ENCODE results near the gene TNS1. TPM values are rescaled to one million over a fixed set of nuclear protein-coding genes. Genes with fewer than 3 reads are reported as not detected.

The TNS1 gene
- total and polyA plus RNA-seq, 4 donors, result 46.9 to 64.5 (median 58.1) TPM

DNA sequence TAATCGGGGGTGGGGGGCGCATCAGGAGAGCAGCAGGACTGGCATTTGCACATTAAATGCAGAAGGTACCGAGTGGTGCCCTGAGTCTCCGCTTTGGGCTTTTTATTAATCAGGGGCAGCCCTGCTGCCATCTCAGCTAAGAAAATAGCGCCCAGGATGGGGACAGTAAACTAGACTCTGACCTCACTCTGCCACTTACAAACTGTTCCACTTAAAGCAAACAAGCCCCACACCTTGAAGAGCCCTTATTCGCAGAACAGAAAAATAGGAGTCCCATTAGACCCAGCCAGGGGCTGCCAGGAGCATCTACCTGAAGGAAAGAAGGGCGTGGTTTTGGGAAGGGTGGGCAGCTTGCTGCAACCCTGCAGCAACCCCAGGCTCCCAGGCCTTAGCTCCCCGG lies 165.3 kb downstream of the TNS1 start:
- peaks cover 64% of the 10 kb centered on the region for H3K36me3 ChIP-seq (ENCODE audit: control insufficient read depth, insufficient read depth, low read length)
- H3K4me3 ChIP-seq (ENCODE audit: low read depth, low read length), result no peak overlapping the region
- peak overlapping the region; percentile 87 for H3K27ac ChIP-seq (ENCODE audit: low read depth, low read length)
- H3K9me3 ChIP-seq (ENCODE audit: control insufficient read depth, insufficient read depth, low read length), result no peaks in the 10 kb centered on the region
- DNase-seq (ENCODE audit: low read depth in 4 of 6, low spot score in 6 of 6), result no peak
- H3K4me1 ChIP-seq (ENCODE audit: control insufficient read depth, insufficient read depth, low read length), result peaks cover 62% of the 10 kb centered on the region
- WGBS (ENCODE audit: insufficient coverage), result 74% methylated on average over 6 of the region's 8 CpGs
- no peaks in the 10 kb centered on the region for H3K27me3 ChIP-seq (ENCODE audit: control insufficient read depth, insufficient read depth, low read length)

DNA sequence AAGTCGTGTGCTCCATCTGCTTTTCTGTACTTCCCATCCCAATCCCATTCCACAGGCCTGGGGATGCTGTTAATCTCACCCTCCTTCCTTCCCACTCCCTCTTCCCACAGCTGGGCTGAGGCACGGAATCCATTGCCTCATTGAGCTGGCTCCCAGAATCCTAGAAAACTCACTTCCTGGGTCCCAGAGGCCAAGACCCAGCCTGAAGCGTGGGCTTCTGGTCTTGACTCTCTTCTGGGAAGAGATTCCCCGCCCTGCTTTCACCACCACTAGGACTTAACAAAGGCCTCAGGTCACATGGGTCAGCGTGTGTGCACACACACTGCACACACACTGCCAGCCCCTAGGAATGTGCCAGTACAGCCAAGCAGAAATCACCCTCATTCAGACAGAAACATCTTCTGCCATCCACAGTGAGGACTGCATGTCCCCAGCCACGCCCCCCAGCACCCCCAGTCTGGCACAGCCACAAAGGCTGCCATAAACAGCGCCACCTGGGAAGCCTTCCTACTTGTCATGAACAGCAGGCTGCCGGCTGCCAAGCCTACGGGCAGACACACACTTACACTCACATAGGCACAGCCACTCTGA lies 165.8 kb downstream of the TNS1 start:
- H3K27ac ChIP-seq (ENCODE audit: low read depth, low read length), result peak overlapping the region; percentile 87
- peaks cover 66% of the 10 kb centered on the region for H3K36me3 ChIP-seq (ENCODE audit: control insufficient read depth, insufficient read depth, low read length)
- no peaks in the 10 kb centered on the region for H3K9me3 ChIP-seq (ENCODE audit: control insufficient read depth, insufficient read depth, low read length)
- H3K4me1 ChIP-seq (ENCODE audit: control insufficient read depth, insufficient read depth, low read length), result peaks cover 62% of the 10 kb centered on the region
- H3K4me3 ChIP-seq (ENCODE audit: low read depth, low read length), result no peak overlapping the region
- 36% methylated on average over 9 of the region's 9 CpGs for WGBS (ENCODE audit: insufficient coverage)
- peak in 2 of 6 donors; percentile 76 to 87 for DNase-seq (ENCODE audit: low read depth in 4 of 6, low spot score in 6 of 6)
- H3K27me3 ChIP-seq (ENCODE audit: control insufficient read depth, insufficient read depth, low read length), result no peaks in the 10 kb centered on the region

DNA sequence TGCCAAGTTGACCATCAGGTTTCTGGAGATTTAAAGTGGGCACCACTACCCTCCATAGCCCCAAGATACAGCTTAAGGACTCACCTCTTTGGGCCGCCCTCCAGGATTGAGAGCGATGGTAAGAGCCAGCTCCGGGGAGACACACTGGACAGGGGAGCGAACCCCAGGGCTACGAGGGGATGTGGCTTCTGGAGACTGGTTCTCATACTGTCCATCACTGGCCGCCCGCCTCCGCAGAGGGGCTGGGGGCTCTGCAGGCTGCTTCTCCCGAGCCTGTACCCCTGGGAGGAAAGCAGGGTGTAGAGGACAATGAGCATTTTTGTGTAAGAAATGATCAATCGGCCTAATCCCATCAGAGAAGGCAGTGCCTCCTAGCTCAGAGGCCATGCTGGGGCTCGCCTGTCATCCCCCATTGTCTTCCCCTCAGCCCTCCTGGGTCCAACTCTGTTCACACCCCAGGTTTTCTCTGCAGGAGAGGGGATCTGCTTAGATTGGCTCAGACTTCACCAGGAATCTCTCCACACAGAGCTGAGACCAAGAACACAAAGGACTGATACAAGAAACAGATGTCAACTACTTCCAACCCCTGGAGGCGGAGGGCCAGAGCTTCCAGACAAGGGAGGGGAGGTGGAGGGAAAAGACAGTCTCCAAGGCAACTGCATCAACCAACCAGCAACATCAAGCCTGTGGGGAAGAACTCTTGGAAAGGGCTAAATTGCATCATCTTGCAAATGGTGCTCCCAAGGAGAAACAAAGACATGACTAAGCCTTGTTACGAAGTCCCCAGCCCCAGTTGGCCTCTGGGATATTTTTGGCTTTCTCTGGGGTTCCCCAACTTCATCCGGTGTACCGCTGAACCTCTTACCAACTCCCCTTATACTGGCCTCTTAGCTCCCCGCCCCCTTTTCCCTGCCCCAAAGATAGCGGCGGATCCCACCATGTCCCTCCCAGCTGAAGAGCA lies 166.6 kb downstream of the TNS1 start:
- Histone ChIP-seq H3K9me3 (ENCODE audit: control insufficient read depth, insufficient read depth, low read length) (no peaks in the 10 kb centered on the region), H3K4me1 (ENCODE audit: control insufficient read depth, insufficient read depth, low read length) (peaks cover 58% of the 10 kb centered on the region), H3K27me3 (ENCODE audit: control insufficient read depth, insufficient read depth, low read length) (no peaks in the 10 kb centered on the region), H3K36me3 (ENCODE audit: control insufficient read depth, insufficient read depth, low read length) (peaks cover 66% of the 10 kb centered on the region), H3K4me3 (ENCODE audit: low read depth, low read length) (no peak overlapping the region), H3K27ac (ENCODE audit: low read depth, low read length) (peak overlapping the region; percentile 87)
- WGBS (ENCODE audit: insufficient coverage), result 76% methylated on average over 11 of the region's 18 CpGs
- peak in 3 of 6 donors; percentile 39 to 80 (median 78) for DNase-seq (ENCODE audit: low read depth in 4 of 6, low spot score in 6 of 6)

DNA sequence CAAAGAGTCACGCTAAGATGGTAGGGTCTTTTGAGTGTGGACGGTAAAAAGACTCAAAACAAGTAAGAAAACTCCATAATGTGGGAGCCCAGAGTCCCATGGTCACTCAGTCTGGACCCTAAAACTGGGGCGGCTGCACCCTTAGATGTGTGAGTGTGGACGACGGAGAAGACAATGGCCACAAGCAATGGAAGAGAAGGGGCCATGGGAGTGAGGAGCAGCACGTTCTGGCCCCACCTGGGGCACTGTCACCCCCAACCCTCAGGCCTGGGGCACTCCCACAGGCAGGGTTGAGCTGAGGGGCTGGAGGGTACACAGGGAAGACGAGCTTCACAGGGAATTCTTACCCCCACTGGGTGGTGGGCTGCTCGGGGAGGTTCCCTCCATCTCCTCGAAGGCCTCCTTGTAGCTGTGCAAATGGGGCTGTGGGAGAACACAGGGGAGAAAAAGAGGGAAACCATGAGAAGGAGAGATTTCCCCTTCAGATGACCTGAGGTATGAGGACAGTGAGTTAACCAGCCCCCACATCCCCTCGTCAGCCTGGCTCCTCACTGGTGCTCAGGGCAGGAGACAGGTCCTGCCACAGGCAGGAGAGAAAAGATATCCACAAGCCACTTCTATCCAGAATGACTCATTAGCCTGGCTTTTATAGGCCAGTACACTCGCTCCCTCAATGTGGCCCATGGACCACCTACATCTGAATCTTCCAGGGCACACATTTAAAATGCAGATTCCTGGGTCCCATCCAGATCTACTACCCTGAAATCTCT lies 167.9 kb downstream of the TNS1 start:
- Histone ChIP-seq H3K4me1 (ENCODE audit: control insufficient read depth, insufficient read depth, low read length) (peaks cover 48% of the 10 kb centered on the region), H3K27ac (ENCODE audit: low read depth, low read length) (no peak overlapping the region), H3K9me3 (ENCODE audit: control insufficient read depth, insufficient read depth, low read length) (no peaks in the 10 kb centered on the region), H3K36me3 (ENCODE audit: control insufficient read depth, insufficient read depth, low read length) (peaks cover 68% of the 10 kb centered on the region), H3K4me3 (ENCODE audit: low read depth, low read length) (no peak overlapping the region), H3K27me3 (ENCODE audit: control insufficient read depth, insufficient read depth, low read length) (no peaks in the 10 kb centered on the region)
- 93% methylated on average over 10 of the region's 11 CpGs for WGBS (ENCODE audit: insufficient coverage)
- DNase-seq (ENCODE audit: low read depth in 4 of 6, low spot score in 6 of 6), result no peak

DNA sequence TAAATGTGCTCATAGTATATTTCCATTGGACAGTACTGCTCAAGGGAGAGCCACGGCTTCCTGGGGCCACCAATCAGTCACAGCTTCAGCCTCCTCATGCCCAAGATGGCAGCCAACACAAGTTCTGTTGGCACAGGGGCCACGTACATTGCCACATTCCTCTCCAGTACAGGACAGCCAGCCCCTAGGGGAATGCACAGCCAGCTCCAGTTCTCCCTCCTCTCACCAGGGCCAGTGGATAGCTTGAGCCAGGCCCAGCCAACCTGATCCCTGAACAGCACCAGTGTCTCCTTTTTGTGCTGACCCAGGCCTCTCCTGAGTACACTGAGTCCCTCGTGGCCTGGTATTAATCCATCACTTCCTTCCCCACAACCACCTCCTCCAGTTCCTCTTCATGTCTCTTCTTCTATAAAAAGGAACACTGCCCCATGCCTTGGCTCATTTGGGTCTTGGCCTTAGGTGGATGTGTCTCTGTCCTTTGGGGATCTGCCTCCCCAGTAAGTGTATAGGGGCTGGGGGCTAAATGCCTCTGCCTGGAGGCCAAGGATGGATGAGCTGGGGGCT lies 168.7 kb downstream of the TNS1 start:
- Histone ChIP-seq H3K27me3 (ENCODE audit: control insufficient read depth, insufficient read depth, low read length) (no peaks in the 10 kb centered on the region), H3K36me3 (ENCODE audit: control insufficient read depth, insufficient read depth, low read length) (peaks cover 68% of the 10 kb centered on the region), H3K4me3 (ENCODE audit: low read depth, low read length) (no peak overlapping the region), H3K27ac (ENCODE audit: low read depth, low read length) (no peak overlapping the region), H3K4me1 (ENCODE audit: control insufficient read depth, insufficient read depth, low read length) (peaks cover 40% of the 10 kb centered on the region), H3K9me3 (ENCODE audit: control insufficient read depth, insufficient read depth, low read length) (no peaks in the 10 kb centered on the region)
- WGBS (ENCODE audit: insufficient coverage), result 94% methylated on average over 2 of the region's 3 CpGs
- DNase-seq (ENCODE audit: low read depth in 4 of 6, low spot score in 6 of 6), result no peak

DNA sequence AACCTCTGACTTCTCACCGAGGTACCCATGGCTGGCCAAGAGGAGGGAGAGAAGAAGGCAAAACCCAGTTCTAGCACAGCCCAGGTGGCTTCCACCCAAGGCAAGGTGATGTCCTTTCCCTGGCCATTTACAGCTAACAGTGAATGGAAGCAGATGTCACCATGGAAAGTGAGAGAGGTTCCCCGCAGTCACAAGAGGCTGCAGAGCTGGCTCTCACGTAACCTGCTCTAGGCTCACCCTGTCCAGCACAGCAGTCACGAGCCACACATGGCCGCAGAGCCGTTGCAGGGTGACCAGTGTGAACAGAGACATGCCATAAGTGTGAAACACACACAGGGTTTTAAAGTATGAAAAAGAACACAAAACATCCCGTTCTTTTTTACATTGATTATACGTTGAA lies 169.4 kb downstream of the TNS1 start:
- no peaks in the 10 kb centered on the region for H3K27me3 ChIP-seq (ENCODE audit: control insufficient read depth, insufficient read depth, low read length)
- H3K9me3 ChIP-seq (ENCODE audit: control insufficient read depth, insufficient read depth, low read length), result no peaks in the 10 kb centered on the region
- WGBS (ENCODE audit: insufficient coverage), result 100% methylated on average over 3 of the region's 8 CpGs
- no peak overlapping the region for H3K4me3 ChIP-seq (ENCODE audit: low read depth, low read length)
- no peak overlapping the region for H3K27ac ChIP-seq (ENCODE audit: low read depth, low read length)
- peaks cover 74% of the 10 kb centered on the region for H3K36me3 ChIP-seq (ENCODE audit: control insufficient read depth, insufficient read depth, low read length)
- DNase-seq (ENCODE audit: low read depth in 4 of 6, low spot score in 6 of 6), result no peak
- H3K4me1 ChIP-seq (ENCODE audit: control insufficient read depth, insufficient read depth, low read length), result peaks cover 33% of the 10 kb centered on the region

DNA sequence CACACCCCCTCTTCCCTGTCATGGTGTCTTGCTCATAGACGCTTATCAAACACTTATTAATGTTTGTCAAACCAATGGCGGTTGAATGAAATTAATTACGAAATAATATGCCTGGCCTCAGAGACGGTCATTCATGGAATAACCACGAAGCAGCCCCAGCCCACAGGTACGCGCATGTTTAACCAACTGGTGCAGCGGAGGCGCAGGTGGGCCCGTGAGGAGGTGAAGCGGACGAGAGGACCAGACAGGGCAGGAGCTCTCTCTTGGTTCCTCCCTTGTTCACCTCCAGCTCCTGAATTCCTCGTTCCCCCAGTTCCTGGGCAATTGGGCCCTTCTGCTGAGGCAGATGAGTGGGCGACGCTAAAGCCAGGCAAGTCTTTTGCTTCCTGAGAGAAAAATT lies 169.8 kb downstream of the TNS1 start:
- 96% methylated on average over 13 of the region's 15 CpGs for WGBS (ENCODE audit: insufficient coverage)
- peaks cover 33% of the 10 kb centered on the region for H3K4me1 ChIP-seq (ENCODE audit: control insufficient read depth, insufficient read depth, low read length)
- H3K27me3 ChIP-seq (ENCODE audit: control insufficient read depth, insufficient read depth, low read length), result no peaks in the 10 kb centered on the region
- H3K9me3 ChIP-seq (ENCODE audit: control insufficient read depth, insufficient read depth, low read length), result no peaks in the 10 kb centered on the region
- DNase-seq (ENCODE audit: low read depth in 4 of 6, low spot score in 6 of 6), result no peak
- H3K36me3 ChIP-seq (ENCODE audit: control insufficient read depth, insufficient read depth, low read length), result peaks cover 78% of the 10 kb centered on the region
- H3K4me3 ChIP-seq (ENCODE audit: low read depth, low read length), result no peak overlapping the region
- no peak overlapping the region for H3K27ac ChIP-seq (ENCODE audit: low read depth, low read length)

DNA sequence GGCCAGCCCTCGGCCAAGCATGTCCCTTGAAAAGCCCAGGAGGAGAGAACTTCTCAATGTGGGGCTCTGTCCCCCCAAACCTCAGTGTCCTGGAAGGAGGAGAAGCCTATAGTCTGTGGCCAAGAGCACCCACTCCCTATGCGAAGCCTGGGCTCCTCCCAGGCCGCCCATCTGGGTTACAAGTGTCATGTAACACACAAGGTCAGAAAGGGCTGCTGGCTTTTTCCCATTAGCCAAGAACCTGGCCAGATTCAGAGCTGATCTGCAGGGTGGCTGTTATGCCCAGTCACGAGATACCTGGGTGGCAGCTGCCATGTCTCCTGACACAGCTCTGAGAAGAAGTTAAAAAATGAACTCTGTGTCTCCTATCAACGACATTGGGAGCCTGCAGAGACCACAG lies 170.7 kb downstream of the TNS1 start:
- peak overlapping the region; percentile 25 for H3K27ac ChIP-seq (ENCODE audit: low read depth, low read length)

DNA sequence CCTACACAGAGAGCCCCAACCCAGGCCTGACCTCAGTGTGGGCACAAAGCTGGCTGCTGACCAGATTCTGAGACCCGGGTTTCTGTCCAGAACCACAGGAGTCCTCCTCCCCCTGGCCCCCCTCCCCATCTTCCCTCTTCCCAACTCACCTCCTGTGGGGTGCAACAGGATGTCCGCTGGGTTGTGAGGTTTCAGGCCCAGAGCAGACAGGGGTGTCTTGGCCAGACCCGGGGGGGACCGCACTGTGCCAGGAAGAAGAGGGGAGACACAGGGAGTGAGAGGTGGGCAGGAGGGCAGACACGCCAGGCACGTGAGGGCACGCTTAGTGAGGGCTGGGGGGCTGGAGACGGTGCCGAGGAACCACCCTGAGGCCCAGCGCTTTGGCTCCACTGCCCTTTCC lies 171.5 kb downstream of the TNS1 start:
- H3K4me1 ChIP-seq (ENCODE audit: control insufficient read depth, insufficient read depth, low read length), result peaks cover 25% of the 10 kb centered on the region
- 91% methylated on average over 8 of the region's 10 CpGs for WGBS (ENCODE audit: insufficient coverage)

More for the DNA sequence above, 170.7 kb downstream of the TNS1 start:
- peaks cover 83% of the 10 kb centered on the region for H3K36me3 ChIP-seq (ENCODE audit: control insufficient read depth, insufficient read depth, low read length)
- DNase-seq (ENCODE audit: low read depth in 4 of 6, low spot score in 6 of 6), result no peak
- 84% methylated on average over 5 of the region's 5 CpGs for WGBS (ENCODE audit: insufficient coverage)
- no peaks in the 10 kb centered on the region for H3K9me3 ChIP-seq (ENCODE audit: control insufficient read depth, insufficient read depth, low read length)
- H3K4me1 ChIP-seq (ENCODE audit: control insufficient read depth, insufficient read depth, low read length), result peaks cover 28% of the 10 kb centered on the region
- H3K4me3 ChIP-seq (ENCODE audit: low read depth, low read length), result no peak overlapping the region
- no peaks in the 10 kb centered on the region for H3K27me3 ChIP-seq (ENCODE audit: control insufficient read depth, insufficient read depth, low read length)

More for the DNA sequence above, 171.5 kb downstream of the TNS1 start:
- Histone ChIP-seq H3K27ac (ENCODE audit: low read depth, low read length) (no peak overlapping the region), H3K36me3 (ENCODE audit: control insufficient read depth, insufficient read depth, low read length) (peaks cover 89% of the 10 kb centered on the region), H3K9me3 (ENCODE audit: control insufficient read depth, insufficient read depth, low read length) (no peaks in the 10 kb centered on the region), H3K4me3 (ENCODE audit: low read depth, low read length) (no peak overlapping the region), H3K27me3 (ENCODE audit: control insufficient read depth, insufficient read depth, low read length) (no peaks in the 10 kb centered on the region)
- no peak for DNase-seq (ENCODE audit: low read depth in 4 of 6, low spot score in 6 of 6)

All from spinal cord (tissue), 10 donors.